LNCaP clone FGC (cell line): ENCODE results near the gene MTFR2.
"Not testable (repeated sequence)": the region's sequence is repeated elsewhere in the genome, so short reads cannot be mapped to it uniquely, and the experiment has no call there.

Source experiments
- DNase-seq: peaks from one replicate; pipeline ENCODE4 v3.0.0-alpha.2; 2011; ENCODE audit warnings: low read depth
- H3K4me3 ChIP-seq: 2 replicates; pipeline ENCODE4 v1.5.1; 2011; ENCODE audit warnings: mild to moderate bottlenecking, low read depth, low read length, control low read depth
- TF ChIP-seq, protein P1 (sequence below): IDR thresholded peaks from 2 replicates; pipeline ENCODE4 v1.5.1; 2012; ENCODE audit warnings: mild to moderate bottlenecking; ENCODE audit not compliant: control insufficient read depth, insufficient read depth; ENCODE audit errors: extremely low read depth

MTFR2 gene

DNA sequence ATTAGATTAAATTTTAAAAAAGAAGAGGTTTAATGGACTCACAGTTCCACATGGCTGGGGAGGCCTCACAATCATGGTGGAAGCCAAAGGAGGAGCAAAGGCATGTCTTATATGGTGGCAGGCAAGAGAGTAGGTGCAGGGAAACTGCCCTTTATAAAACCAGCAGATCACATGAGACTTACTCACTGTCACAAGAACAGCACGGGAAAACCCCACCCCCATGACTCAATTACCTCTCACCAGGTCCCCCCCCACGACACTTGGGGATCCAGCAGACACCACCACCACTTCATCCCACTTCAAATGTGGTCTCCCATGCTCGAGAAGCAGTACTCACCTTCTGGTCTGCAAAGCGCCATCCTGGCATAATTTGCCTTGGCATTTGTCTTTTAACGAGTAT lies 24.6 kb downstream of the MTFR2 start:
- no peak for DNase-seq
- no peak overlapping the region for H3K4me3 ChIP-seq

DNA sequence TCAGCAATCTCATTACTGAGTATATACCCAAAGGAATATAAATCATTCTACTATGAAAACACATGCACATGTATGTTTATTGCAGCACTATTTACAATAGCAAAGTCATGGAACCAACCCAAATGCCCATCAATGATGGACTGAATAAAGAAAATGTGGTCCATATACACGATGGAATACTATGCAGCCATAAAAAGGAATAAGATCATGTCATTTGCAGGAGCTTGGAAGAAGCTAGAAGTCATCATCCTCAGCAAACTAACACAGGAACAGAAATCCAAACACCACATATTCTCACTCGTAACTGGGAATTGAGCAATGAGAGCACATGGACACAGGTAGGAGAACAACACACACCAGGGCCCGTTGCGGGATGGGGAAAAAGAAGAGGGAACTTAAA lies 25.1 kb downstream of the MTFR2 start:
- DNase-seq, H3K4me3 ChIP-seq: not testable (repeated sequence)

More for the DNA sequence above, 24.6 kb downstream of the MTFR2 start:
- TF ChIP-seq, protein P1, sequence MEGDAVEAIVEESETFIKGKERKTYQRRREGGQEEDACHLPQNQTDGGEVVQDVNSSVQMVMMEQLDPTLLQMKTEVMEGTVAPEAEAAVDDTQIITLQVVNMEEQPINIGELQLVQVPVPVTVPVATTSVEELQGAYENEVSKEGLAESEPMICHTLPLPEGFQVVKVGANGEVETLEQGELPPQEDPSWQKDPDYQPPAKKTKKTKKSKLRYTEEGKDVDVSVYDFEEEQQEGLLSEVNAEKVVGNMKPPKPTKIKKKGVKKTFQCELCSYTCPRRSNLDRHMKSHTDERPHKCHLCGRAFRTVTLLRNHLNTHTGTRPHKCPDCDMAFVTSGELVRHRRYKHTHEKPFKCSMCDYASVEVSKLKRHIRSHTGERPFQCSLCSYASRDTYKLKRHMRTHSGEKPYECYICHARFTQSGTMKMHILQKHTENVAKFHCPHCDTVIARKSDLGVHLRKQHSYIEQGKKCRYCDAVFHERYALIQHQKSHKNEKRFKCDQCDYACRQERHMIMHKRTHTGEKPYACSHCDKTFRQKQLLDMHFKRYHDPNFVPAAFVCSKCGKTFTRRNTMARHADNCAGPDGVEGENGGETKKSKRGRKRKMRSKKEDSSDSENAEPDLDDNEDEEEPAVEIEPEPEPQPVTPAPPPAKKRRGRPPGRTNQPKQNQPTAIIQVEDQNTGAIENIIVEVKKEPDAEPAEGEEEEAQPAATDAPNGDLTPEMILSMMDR: no peak

DNA sequence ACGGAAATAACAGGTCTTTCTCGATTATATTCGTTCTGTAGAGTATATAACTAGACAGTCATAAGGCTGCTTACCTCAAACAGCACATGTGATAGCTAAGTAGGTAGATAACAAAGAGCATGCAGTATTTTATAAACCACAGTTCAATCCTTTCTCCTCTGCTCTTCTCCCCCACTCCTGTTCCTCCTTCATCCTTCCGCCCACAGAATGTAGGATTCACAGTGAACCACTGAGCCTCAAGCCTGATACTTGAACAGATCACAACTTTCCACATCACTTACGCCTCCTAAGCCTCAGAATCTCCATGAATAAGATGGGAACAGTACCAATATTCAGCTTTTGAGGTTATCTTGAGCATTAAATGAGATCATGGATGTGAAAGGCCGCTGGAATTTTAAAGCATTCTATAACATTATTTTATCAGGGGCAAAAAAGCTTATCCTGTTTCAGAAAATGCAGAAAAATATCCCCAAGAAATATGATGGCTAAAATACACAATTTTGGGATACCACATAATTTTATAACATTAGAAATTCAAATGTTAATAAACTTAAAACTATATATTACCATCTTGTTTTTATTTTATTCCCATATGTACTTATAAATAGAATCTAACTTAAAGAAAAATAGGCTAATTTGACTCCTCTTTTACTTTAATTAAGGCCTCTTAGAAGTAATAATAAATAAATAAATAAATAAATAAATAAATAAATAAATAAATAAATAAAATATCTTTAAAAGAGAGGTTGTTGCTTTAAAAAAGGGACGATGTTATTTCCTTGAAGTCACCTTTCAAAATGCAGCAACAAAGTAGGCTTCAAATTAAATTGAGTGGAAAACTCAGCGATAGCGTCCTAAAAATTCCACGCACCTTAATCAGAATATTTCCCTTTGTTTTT lies 33.4 kb downstream of the MTFR2 start:
- no peak for DNase-seq
- H3K4me3 ChIP-seq: no peak overlapping the region
- TF ChIP-seq, protein P1: no peak

DNA sequence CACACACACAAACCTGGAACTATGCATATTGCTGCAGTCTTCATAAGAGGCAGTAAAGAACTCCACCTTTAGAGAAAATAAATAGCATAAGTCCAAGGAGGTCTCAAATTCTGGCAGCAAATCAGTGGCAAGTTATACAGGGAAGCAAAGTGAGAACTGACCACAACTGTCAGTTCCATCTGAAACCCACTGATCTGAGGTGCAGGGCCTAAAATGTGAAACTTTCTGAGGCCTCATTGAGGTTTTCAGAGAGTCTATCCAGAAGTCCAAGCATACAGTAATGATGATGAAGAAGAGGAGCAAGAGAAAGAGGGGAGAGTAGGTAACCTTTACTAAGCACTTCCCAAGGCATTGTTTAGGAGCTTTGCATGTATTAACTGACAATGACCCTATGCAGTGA lies 36.3 kb downstream of the MTFR2 start:
- H3K4me3 ChIP-seq: no peak overlapping the region
- TF ChIP-seq, protein P1: no peak
- no peak for DNase-seq

DNA sequence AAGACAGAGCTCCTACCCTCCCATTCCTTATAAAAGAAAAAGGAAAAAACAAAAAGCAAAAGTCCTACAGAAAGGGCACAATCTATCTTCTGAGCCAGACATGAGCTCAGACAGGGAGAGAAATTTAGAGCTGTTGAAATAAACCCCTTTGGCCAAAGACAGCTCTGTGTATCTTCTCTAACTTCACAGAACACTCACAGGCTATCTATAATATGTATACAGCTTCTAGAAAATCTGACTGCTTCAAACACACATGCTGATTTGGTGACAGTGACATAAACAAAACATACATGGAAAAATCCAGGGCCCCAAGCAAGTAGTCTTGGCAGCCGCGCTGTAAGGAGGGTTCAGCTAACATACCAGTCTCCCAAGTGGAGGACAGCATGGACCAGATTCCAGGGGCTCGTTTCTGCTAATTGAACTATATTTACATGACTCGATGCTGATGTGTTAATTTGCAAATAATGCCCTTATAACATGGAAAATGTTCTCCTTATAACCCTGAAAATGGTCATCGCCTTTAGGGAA lies 37.0 kb downstream of the MTFR2 start:
- DNase-seq: no peak
- TF ChIP-seq, protein P1: no peak
- H3K4me3 ChIP-seq: no peak overlapping the region

DNA sequence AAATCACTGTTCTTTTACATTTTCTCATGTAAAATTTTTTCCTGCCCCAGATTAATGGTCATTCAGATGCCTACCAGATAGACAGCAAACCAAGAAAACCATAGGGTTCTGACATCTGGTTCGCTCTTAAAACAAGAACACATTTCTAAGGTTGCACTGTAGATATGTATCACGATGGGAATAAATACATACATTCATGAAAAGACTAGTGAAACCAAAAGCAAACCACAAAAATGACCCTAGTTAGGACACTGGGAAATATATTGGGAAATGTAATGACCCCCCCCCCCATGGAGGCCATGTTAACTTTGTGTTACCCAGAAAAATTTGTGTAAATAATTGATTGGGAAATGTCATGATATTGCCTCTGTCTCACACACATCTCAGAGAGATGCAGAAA lies 37.5 kb downstream of the MTFR2 start:
- TF ChIP-seq, protein P1: no peak
- DNase-seq: no peak
- no peak overlapping the region for H3K4me3 ChIP-seq

DNA sequence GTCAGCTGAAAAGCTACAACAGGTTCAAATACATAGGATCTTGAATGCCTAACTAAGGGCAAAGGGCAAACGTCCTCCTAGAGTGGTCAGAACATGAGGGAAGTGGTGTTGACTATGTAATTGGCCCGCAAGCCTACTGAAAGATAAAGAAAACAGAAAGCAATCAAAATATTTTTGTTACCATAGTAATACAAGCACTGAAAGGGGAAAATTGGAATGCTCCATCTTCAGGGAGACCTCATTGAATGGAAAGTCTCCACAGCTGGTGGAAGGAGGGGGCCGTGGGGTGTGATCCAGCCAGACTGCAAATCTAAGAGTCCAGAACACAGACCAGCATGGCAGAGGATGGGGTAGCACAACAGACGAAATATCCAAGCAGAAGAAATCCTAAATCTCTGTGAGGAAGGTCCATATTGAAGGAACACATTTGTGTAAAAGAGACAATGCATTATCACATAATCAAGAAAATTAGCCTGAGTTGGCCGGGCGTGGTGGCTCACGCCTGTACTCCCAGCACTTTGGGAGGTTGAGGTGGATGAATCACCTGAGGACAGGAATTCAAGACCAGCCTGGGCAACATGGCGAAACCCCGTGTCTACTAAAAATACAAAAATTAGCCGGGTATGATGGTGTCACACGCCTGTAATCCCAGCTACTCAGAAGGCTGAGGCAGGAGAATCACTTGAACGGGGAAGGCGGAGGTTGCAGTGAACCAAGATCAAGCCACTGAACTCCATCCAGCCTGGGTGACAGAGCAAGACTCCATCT lies 39.5 kb downstream of the MTFR2 start:
- TF ChIP-seq, protein P1: no peak
- DNase-seq: no peak
- no peak overlapping the region for H3K4me3 ChIP-seq
